Activated naive CD8-positive, alpha-beta T cell treated with anti-CD3 and anti-CD28 coated beads for 36 hours (primary cell): ENCODE data around the gene USP22. TPM values are rescaled to one million over a fixed set of nuclear protein-coding genes. Genes with fewer than 3 reads are reported as not detected.
"Not testable (repeated sequence)": the region's sequence is repeated elsewhere in the genome, so short reads cannot be mapped to it uniquely, and the experiment has no call there.

Experiments
- DNase-seq: peaks from one replicate; pipeline ENCODE4 v3.0.0; 2021
- H3K27ac Mint-ChIP-seq: one replicate; pipeline ENCODE4 v1.8.0; 2022; ENCODE audit warnings: mild to moderate bottlenecking, moderate library complexity, mixed read lengths
- H3K27me3 Mint-ChIP-seq: one replicate; pipeline ENCODE4 v1.8.0; 2022; ENCODE audit warnings: mild to moderate bottlenecking, mixed read lengths
- H3K36me3 Mint-ChIP-seq: one replicate; pipeline ENCODE4 v1.8.0; 2021; ENCODE audit warnings: mild to moderate bottlenecking, mixed read lengths
- H3K4me1 Mint-ChIP-seq: one replicate; pipeline ENCODE4 v1.8.0; 2021; ENCODE audit warnings: mixed read lengths
- H3K4me3 Mint-ChIP-seq: one replicate; pipeline ENCODE4 v1.8.0; 2022; ENCODE audit warnings: mild to moderate bottlenecking, moderate library complexity, mixed read lengths
- H3K9me3 Mint-ChIP-seq: one replicate; pipeline ENCODE4 v1.8.0; 2022; ENCODE audit warnings: mixed read lengths
- total RNA-seq, 2 experiments: library from RNA; stranded (reverse); gene quantifications; one replicate each; pipeline ENCODE4 v1.2.3, GENCODE V29; 2021

Gene USP22
- total RNA-seq, 2 experiments from 2014 or later = 178 to 183 TPM

DNA sequence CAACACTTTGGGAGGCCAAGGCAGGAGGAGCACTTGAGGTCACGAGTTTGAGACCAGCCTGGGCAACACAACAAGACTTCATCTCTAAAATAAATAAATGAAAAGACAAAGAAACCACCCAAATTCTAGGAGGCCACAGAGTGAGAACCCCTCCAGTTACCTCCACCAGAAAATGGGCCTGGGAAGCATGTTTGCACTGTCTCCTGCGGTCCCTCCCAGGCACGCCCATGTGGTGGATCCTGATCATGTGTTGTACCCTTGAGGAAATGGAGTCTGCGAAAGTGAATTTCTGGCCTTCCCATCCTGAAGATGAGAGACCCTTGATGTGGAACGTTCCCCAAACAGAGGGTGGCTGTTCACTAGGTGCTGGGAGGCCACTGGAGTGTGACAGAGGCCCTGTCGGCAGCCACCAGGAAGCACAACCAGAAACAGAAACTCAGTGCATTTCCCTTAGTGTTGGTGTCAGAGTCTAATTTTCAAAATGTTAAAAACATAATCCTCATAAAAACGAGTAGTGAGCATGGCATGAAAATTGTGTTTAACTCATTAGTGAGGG, 19.2 kb upstream of the USP22 start:
- H3K36me3 Mint-ChIP-seq = no peaks in the 10 kb centered on the region
- no peaks in the 10 kb centered on the region for H3K9me3 Mint-ChIP-seq
- no peak overlapping the region for H3K4me3 Mint-ChIP-seq
- H3K27me3 Mint-ChIP-seq = peaks cover 4% of the 10 kb centered on the region
- no peak overlapping the region for H3K27ac Mint-ChIP-seq
- no peaks in the 10 kb centered on the region for H3K4me1 Mint-ChIP-seq
- DNase-seq = no peak

- Mint-ChIP-seq H3K4me1 (no peaks in the 10 kb centered on the region), H3K27me3 (peaks cover 4% of the 10 kb centered on the region), H3K27ac (no peak overlapping the region), H3K36me3 (no peaks in the 10 kb centered on the region), H3K4me3 (no peak overlapping the region), H3K9me3 (no peaks in the 10 kb centered on the region)
- DNase-seq = no peak
Measured at GRCh38 chr17:21061158-21061835, 18.5 kb upstream of the USP22 start.

- H3K4me3 Mint-ChIP-seq = no peak overlapping the region
- H3K27ac Mint-ChIP-seq = no peak overlapping the region
- H3K36me3 Mint-ChIP-seq = no peaks in the 10 kb centered on the region
- H3K27me3 Mint-ChIP-seq = peaks cover 4% of the 10 kb centered on the region
- no peaks in the 10 kb centered on the region for H3K9me3 Mint-ChIP-seq
- no peak for DNase-seq
- H3K4me1 Mint-ChIP-seq = no peaks in the 10 kb centered on the region
Measured at GRCh38 chr17:21059761-21060160, 16.9 kb upstream of the USP22 start.

GRCh38 chr17:21058098-21058893, 15.5 kb upstream of the USP22 start:
- Mint-ChIP-seq H3K27ac (no peak overlapping the region), H3K9me3 (no peaks in the 10 kb centered on the region), H3K4me3 (no peak overlapping the region), H3K36me3 (no peaks in the 10 kb centered on the region), H3K27me3 (peaks cover 4% of the 10 kb centered on the region), H3K4me1 (no peaks in the 10 kb centered on the region)
- DNase-seq = no peak

- DNase-seq, H3K27ac Mint-ChIP-seq, H3K9me3 Mint-ChIP-seq, H3K4me1 Mint-ChIP-seq, H3K36me3 Mint-ChIP-seq, H3K4me3 Mint-ChIP-seq: not testable (repeated sequence)
- peaks cover 21% of the 10 kb centered on the region for H3K27me3 Mint-ChIP-seq
Measured at GRCh38 chr17:21053056-21053455, 10.2 kb upstream of the USP22 start.

GRCh38 chr17:21049457-21049856, 6.6 kb upstream of the USP22 start:
- Mint-ChIP-seq H3K27ac (no peak overlapping the region), H3K36me3 (no peaks in the 10 kb centered on the region), H3K9me3 (no peaks in the 10 kb centered on the region), H3K4me1 (no peaks in the 10 kb centered on the region), H3K27me3 (peaks cover 23% of the 10 kb centered on the region), H3K4me3 (no peak overlapping the region)
- no peak for DNase-seq

DNA sequence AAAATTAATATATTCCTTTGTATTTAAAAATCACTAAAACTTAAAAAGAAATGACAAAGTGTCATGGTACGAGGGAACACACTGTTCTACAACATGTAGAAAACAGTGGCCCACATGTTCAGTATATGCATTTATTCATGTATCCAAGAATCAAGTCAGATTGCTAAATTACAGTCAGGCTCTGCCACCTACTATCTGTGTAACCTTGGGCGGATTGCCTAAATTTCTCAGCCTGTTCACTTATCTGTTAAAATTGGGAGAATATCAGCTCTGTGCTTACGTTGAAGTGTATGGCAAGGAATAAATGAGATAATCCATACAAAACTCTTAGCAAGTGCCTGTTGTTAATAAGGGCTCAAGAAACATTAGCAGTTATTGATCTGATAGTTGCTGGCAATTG, 3.4 kb upstream of the USP22 start:
- no peak overlapping the region for H3K27ac Mint-ChIP-seq

GRCh38 chr17:21044971-21045370, 2.2 kb upstream of the USP22 start:
- Mint-ChIP-seq H3K27ac (peak overlapping the region; percentile 92), H3K4me3 (no peak overlapping the region), H3K27me3 (peaks cover 9% of the 10 kb centered on the region), H3K36me3 (peaks cover 14% of the 10 kb centered on the region), H3K9me3 (no peaks in the 10 kb centered on the region), H3K4me1 (peaks cover 14% of the 10 kb centered on the region)
- no peak for DNase-seq

More for the DNA sequence above, 3.4 kb upstream of the USP22 start:
- Mint-ChIP-seq H3K4me3 (no peak overlapping the region), H3K36me3 (peaks cover 5% of the 10 kb centered on the region), H3K27me3 (peaks cover 11% of the 10 kb centered on the region), H3K9me3 (no peaks in the 10 kb centered on the region), H3K4me1 (peaks cover 7% of the 10 kb centered on the region)
- no peak for DNase-seq

DNA sequence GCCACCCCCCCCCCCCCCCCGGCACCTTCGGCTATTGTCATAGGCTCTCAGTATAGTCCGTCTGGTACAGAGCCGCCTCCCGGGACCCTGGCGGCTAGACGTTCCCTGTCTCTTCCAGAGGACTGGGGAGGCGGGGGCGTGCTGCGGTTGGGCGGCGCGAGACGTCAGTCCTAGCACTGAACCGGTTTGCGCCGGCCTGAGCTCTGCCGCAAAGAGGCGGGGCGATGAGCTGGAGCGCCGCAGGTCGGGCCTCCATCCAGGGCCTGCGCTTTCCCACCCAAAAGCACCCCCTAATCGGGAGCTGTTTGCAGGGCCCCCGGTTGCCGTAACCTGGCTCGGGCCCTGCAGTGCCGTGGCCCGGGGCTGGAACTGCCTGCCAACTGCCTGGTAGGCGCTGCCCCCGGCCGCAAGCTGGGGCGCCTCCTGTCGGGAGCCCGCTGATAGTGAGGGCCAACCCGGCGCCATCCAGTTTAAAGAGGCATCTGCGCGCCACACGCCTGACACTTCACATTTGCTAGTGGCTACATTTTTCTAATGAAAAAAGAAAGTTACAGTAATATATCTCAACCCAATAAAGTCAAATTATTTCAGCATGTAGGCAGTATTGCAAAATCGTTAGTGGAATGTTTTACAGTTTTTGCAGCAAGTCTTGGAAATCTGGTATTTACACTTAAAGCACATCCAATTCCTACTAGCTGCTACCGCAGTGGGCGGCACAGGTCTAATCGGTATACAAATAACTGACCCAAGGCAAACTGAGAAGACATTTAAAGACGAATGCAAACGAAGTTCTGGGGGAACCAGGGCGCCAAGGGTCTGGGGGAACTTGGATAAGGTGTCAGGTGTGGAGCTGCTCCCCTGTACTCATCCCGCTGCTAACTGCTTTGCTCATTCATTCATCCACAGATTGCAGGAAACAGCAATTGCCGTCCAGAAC, 753 bp upstream of the USP22 start:
- peaks cover 4% of the 10 kb centered on the region for H3K27me3 Mint-ChIP-seq
- no peaks in the 10 kb centered on the region for H3K9me3 Mint-ChIP-seq

DNA sequence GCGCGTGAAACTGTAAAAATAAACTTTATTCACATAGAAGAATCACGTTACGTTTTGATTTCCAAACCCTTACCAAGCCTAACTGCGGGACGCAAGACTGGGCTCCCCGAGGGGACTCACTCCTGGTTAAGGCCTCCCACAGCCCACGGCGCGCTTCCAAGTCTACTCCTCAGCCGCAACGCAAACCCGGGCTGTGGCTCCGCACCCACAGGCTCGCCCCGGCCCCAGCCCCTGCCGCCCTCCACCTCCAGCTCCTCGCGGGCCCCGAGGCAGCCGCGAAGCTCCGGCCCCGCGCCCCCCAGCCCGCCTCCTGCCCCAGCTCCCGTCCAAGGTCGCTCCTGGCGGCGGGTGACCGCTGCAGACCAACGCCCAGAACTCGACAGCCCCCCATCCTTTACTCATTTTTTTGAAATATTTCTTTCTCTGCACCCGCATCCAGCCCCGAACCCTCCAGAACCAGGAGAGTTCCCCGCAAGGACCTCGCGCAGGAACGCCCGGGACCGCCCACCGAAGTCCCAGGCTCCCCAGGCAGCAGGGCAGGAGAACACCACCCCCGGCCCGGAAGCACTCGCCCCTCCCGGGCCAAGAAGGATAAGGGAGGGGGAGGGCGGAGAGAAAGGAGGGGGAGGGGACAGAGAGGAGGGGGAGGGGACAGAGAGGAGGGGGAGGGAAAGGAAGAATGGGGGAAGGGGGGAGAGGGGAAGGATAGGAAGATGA, 912 bp downstream of the USP22 start:
- DNase-seq = peak; percentile 75
- Mint-ChIP-seq H3K9me3 (no peaks in the 10 kb centered on the region), H3K36me3 (peaks cover 22% of the 10 kb centered on the region), H3K27me3 (no peaks in the 10 kb centered on the region), H3K4me3 (peak overlapping the region; percentile 99), H3K4me1 (peaks cover 27% of the 10 kb centered on the region), H3K27ac (peak overlapping the region; percentile 98)

More for the DNA sequence above, 753 bp upstream of the USP22 start:
- peak; percentile 98 for DNase-seq
- Mint-ChIP-seq H3K4me3 (peak overlapping the region; percentile 79), H3K4me1 (peaks cover 18% of the 10 kb centered on the region), H3K36me3 (peaks cover 14% of the 10 kb centered on the region), H3K27ac (peak overlapping the region; percentile 92)

- H3K4me3 Mint-ChIP-seq = peak overlapping the region; percentile 99
- H3K36me3 Mint-ChIP-seq = peaks cover 38% of the 10 kb centered on the region
- no peaks in the 10 kb centered on the region for H3K9me3 Mint-ChIP-seq
- H3K27ac Mint-ChIP-seq = peak overlapping the region; percentile 98
- H3K27me3 Mint-ChIP-seq = no peaks in the 10 kb centered on the region
- H3K4me1 Mint-ChIP-seq = peaks cover 44% of the 10 kb centered on the region
- peak; percentile 46 for DNase-seq
Measured at GRCh38 chr17:21039839-21040575, 2.8 kb downstream of the USP22 start.

- Mint-ChIP-seq H3K9me3 (no peaks in the 10 kb centered on the region), H3K27me3 (no peaks in the 10 kb centered on the region), H3K4me3 (no peak overlapping the region), H3K36me3 (peaks cover 50% of the 10 kb centered on the region), H3K27ac (peak overlapping the region; percentile 43), H3K4me1 (peaks cover 61% of the 10 kb centered on the region)
- no peak for DNase-seq
Measured at GRCh38 chr17:21037117-21037803, 5.6 kb downstream of the USP22 start.

DNA sequence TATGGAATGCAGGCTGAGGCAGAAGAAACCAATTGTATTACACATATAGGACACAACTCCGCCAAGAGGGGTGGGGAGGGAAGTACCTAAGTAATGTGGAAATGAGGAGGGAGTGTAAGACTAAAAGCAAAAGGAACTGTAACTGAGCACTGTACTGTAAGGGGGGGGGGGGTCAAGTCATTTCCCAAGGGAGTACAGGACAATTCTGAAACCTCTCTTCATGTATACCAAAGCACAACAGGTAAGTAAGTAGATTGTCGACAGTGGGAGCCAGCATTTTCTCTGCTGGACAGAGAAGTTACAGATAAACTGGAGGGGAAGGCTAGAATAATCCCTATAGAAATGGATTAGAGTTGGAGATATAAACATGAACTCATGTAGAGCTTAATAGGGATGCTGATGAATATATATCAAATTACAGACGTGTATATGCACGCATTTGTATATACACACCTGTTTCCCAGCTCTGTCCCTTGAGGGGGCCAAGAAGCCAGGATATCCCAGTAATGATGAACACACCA, 6.4 kb downstream of the USP22 start:
- no peak overlapping the region for H3K4me3 Mint-ChIP-seq
- H3K27ac Mint-ChIP-seq = peak overlapping the region; percentile 43
- no peak for DNase-seq
- H3K9me3 Mint-ChIP-seq = no peaks in the 10 kb centered on the region
- peaks cover 47% of the 10 kb centered on the region for H3K36me3 Mint-ChIP-seq
- H3K4me1 Mint-ChIP-seq = peaks cover 68% of the 10 kb centered on the region
- H3K27me3 Mint-ChIP-seq = no peaks in the 10 kb centered on the region
